ENCODE data around the gene DEFB119.

DNA sequence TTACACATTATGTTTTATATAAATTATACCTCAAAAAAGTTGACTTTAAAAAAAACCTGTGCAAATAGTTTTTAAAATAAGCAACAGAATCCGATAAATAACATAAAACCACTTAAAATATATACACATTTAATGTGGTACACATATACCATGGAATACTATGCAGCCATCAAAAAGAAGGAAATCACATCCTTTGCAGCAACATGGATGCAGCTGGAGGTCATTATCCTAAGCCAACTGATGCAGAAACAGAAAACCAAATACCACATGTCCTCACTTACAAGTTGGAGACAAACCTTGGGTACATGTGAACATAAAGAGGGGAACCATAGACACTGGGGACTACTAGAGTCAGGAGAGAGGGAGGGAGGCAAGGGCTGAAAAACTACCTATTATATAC, 19.6 kb upstream of the DEFB119 start:
- TF ChIP-seq MAX (CRISPR knock-in tag; IDR thresholded peaks at IDR 0.05) (no peak), NR3C1 (CRISPR knock-in tag; conservative IDR thresholded peaks at IDR 0.05; ENCODE audit: low read depth) (no peak), SP1 (CRISPR knock-in tag; conservative IDR thresholded peaks at IDR 0.05) (no peak), STAT6 (CRISPR knock-in tag; conservative IDR thresholded peaks at IDR 0.05; ENCODE audit: low read depth) (no peak)
- TF ChIP-seq, protein P1, sequence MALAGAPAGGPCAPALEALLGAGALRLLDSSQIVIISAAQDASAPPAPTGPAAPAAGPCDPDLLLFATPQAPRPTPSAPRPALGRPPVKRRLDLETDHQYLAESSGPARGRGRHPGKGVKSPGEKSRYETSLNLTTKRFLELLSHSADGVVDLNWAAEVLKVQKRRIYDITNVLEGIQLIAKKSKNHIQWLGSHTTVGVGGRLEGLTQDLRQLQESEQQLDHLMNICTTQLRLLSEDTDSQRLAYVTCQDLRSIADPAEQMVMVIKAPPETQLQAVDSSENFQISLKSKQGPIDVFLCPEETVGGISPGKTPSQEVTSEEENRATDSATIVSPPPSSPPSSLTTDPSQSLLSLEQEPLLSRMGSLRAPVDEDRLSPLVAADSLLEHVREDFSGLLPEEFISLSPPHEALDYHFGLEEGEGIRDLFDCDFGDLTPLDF (CRISPR knock-in tag; IDR thresholded peaks at IDR 0.05) = no peak
- TF ChIP-seq, protein P2, sequence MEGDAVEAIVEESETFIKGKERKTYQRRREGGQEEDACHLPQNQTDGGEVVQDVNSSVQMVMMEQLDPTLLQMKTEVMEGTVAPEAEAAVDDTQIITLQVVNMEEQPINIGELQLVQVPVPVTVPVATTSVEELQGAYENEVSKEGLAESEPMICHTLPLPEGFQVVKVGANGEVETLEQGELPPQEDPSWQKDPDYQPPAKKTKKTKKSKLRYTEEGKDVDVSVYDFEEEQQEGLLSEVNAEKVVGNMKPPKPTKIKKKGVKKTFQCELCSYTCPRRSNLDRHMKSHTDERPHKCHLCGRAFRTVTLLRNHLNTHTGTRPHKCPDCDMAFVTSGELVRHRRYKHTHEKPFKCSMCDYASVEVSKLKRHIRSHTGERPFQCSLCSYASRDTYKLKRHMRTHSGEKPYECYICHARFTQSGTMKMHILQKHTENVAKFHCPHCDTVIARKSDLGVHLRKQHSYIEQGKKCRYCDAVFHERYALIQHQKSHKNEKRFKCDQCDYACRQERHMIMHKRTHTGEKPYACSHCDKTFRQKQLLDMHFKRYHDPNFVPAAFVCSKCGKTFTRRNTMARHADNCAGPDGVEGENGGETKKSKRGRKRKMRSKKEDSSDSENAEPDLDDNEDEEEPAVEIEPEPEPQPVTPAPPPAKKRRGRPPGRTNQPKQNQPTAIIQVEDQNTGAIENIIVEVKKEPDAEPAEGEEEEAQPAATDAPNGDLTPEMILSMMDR (IDR thresholded peaks at IDR 0.05) = no peak
- TF ChIP-seq, protein P3, sequence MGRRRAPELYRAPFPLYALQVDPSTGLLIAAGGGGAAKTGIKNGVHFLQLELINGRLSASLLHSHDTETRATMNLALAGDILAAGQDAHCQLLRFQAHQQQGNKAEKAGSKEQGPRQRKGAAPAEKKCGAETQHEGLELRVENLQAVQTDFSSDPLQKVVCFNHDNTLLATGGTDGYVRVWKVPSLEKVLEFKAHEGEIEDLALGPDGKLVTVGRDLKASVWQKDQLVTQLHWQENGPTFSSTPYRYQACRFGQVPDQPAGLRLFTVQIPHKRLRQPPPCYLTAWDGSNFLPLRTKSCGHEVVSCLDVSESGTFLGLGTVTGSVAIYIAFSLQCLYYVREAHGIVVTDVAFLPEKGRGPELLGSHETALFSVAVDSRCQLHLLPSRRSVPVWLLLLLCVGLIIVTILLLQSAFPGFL (CRISPR knock-in tag; IDR thresholded peaks at IDR 0.05; ENCODE audit: borderline replicate concordance) = no peak
